Transverse colon (tissue), 3 donors: ENCODE data around the gene CCDC197.

ENCODE experiments used
- EP300 ChIP-seq: sonication (generic); formaldehyde crosslinking; IDR thresholded peaks from one replicate; pipeline ENCODE4 v1.6.1; 2017; ENCODE audit warnings: antibody characterized with exemption, low read depth
- POLR2A ChIP-seq: fragments of 450-650 bp; IDR thresholded peaks from one replicate; pipeline ENCODE4 v1.6.1; 2016; ENCODE audit warnings: antibody characterized with exemption, mild to moderate bottlenecking, moderate library complexity
- TF ChIP-seq, protein P1 (sequence below), 5 experiments: fragments of 200-600 bp in 3 of 5; fragments of 450-650 bp in 2 of 5; sonication (generic) in 3 of 5; IDR thresholded peaks; 1 replicate in 2 of 5; 2 replicates in 3 of 5; pipeline ENCODE4 v1.5.1; 2016 to 2017; ENCODE audit warnings: antibody characterized with exemption in 5 of 5, inconsistent platforms in 3 of 5, mild to moderate bottlenecking in 2 of 5, moderate library complexity in 1 of 5

DNA sequence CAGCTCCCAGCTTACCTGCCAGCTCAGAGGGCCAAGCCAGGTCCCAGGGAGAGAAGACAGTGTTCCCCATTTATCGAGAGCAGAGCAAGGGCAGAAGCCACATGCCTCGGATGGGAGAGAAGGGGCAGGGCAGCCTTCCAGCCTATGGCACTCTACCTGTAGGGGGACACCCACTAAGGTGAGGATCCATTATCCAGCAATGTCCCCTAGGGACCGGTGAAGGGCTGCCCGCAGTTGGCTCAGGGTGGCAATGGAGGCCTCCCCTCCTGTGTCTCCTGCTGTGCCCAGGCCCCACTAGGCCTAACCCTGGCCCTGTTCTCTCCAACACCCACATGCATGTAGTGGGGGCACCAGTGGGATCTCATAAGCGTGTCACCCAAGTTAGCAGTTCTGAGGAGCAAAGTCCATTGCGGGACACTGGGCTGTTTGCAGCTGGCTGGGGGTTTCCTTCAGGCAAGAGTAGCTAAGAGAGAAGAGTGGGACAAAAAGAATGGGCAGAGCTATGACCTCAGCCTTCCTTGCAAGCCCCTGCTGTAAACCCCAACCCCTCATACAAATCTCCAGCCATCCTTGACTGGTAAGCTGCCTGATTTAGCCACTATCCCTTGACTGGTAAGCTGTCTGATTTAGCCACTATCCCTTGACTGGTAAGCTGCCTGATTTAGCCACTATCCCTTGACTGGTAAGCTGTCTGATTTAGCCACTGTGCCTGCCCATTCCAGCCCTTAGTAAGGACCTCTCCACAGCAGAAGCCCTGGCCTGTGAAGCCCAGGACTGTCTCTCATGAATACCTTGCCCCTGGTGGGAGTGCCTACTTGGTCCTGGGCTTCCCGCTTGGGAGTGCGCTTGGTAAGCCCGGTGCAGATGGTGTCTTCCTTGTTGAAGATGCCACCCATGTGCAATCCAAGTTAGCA is 15.5 kb upstream of the CCDC197 start:
- TF ChIP-seq EP300, result no peak
- TF ChIP-seq, protein P1, sequence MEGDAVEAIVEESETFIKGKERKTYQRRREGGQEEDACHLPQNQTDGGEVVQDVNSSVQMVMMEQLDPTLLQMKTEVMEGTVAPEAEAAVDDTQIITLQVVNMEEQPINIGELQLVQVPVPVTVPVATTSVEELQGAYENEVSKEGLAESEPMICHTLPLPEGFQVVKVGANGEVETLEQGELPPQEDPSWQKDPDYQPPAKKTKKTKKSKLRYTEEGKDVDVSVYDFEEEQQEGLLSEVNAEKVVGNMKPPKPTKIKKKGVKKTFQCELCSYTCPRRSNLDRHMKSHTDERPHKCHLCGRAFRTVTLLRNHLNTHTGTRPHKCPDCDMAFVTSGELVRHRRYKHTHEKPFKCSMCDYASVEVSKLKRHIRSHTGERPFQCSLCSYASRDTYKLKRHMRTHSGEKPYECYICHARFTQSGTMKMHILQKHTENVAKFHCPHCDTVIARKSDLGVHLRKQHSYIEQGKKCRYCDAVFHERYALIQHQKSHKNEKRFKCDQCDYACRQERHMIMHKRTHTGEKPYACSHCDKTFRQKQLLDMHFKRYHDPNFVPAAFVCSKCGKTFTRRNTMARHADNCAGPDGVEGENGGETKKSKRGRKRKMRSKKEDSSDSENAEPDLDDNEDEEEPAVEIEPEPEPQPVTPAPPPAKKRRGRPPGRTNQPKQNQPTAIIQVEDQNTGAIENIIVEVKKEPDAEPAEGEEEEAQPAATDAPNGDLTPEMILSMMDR (IDR thresholded peaks at IDR 0.05), result no peak
- no peak for TF ChIP-seq POLR2A
